ENCODE results near the gene JAK1. TPM values are rescaled to one million over a fixed set of nuclear protein-coding genes. Genes with fewer than 3 reads are reported as not detected.

Gene JAK1
- total RNA-seq, 1 experiment from 2014 or later, result 27.8 TPM

GRCh38 chr1:64839732-64840405 lies 126.5 kb downstream of the JAK1 start:
- H3K27ac Mint-ChIP-seq, result peak overlapping the region; percentile 40; the same call in 1 of the 2 replicates
- DNase-seq (ENCODE audit: low spot score), result no peak
- peak; percentile 51 for ATAC-seq
- ChIA-PET CTCF (interaction anchor here (1.2 kb wide), 1 partner anchor 235 kb away, joined by 3 read pairs; no protein-coding TSS in a partner anchor), POLR2A (no interaction called here)
- H3K27me3 Mint-ChIP-seq (ENCODE audit: low read depth), result no peaks in the 10 kb centered on the region
- no peaks in the 10 kb centered on the region for H3K9me3 Mint-ChIP-seq
- no peak for TF ChIP-seq SOX15 (CRISPR knock-in tag; IDR thresholded peaks at IDR 0.05)
- no peak for TF ChIP-seq FOXJ3 (CRISPR knock-in tag; IDR thresholded peaks at IDR 0.05; ENCODE audit: borderline replicate concordance)
- TF ChIP-seq, protein P1, sequence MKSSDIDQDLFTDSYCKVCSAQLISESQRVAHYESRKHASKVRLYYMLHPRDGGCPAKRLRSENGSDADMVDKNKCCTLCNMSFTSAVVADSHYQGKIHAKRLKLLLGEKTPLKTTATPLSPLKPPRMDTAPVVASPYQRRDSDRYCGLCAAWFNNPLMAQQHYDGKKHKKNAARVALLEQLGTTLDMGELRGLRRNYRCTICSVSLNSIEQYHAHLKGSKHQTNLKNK (CRISPR knock-in tag; IDR thresholded peaks at IDR 0.05), result no peak
- no peak for TF ChIP-seq ZNF281 (CRISPR knock-in tag; IDR thresholded peaks at IDR 0.05)
- no peak for TF ChIP-seq FOXK1 (CRISPR knock-in tag; IDR thresholded peaks at IDR 0.05)
- TF ChIP-seq AR (CRISPR knock-in tag; IDR thresholded peaks at IDR 0.05), result no peak
- TF ChIP-seq RORB (CRISPR knock-in tag; IDR thresholded peaks at IDR 0.05), result no peak
- no peak for TF ChIP-seq USF2 (CRISPR knock-in tag; IDR thresholded peaks at IDR 0.05)
- TF ChIP-seq ZNF232 (CRISPR knock-in tag; IDR thresholded peaks at IDR 0.05), result no peak
- TF ChIP-seq, protein P2, sequence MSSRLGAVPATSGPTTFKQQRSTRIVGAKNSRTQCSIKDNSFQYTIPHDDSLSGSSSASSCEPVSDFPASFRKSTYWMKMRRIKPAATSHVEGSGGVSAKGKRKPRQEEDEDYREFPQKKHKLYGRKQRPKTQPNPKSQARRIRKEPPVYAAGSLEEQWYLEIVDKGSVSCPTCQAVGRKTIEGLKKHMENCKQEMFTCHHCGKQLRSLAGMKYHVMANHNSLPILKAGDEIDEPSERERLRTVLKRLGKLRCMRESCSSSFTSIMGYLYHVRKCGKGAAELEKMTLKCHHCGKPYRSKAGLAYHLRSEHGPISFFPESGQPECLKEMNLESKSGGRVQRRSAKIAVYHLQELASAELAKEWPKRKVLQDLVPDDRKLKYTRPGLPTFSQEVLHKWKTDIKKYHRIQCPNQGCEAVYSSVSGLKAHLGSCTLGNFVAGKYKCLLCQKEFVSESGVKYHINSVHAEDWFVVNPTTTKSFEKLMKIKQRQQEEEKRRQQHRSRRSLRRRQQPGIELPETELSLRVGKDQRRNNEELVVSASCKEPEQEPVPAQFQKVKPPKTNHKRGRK (CRISPR knock-in tag; IDR thresholded peaks at IDR 0.05; ENCODE audit: borderline replicate concordance), result no peak
- no peak for TF ChIP-seq HMGXB4 (CRISPR knock-in tag; IDR thresholded peaks at IDR 0.05)
- TF ChIP-seq E2F5 (CRISPR knock-in tag; IDR thresholded peaks at IDR 0.05), result no peak
- TF ChIP-seq, protein P3, sequence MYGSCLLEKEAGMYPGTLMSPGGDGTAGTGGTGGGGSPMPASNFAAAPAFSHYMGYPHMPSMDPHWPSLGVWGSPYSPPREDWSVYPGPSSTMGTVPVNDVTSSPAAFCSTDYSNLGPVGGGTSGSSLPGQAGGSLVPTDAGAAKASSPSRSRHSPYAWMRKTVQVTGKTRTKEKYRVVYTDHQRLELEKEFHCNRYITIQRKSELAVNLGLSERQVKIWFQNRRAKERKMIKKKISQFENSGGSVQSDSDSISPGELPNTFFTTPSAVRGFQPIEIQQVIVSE (CRISPR knock-in tag; IDR thresholded peaks at IDR 0.05; ENCODE audit: borderline replicate concordance), result no peak
- TF ChIP-seq ZSCAN18 (CRISPR knock-in tag; IDR thresholded peaks at IDR 0.05), result no peak
- no peak for TF ChIP-seq ELF4 (CRISPR knock-in tag; IDR thresholded peaks at IDR 0.05; ENCODE audit: low read depth)
- TF ChIP-seq, protein P4, sequence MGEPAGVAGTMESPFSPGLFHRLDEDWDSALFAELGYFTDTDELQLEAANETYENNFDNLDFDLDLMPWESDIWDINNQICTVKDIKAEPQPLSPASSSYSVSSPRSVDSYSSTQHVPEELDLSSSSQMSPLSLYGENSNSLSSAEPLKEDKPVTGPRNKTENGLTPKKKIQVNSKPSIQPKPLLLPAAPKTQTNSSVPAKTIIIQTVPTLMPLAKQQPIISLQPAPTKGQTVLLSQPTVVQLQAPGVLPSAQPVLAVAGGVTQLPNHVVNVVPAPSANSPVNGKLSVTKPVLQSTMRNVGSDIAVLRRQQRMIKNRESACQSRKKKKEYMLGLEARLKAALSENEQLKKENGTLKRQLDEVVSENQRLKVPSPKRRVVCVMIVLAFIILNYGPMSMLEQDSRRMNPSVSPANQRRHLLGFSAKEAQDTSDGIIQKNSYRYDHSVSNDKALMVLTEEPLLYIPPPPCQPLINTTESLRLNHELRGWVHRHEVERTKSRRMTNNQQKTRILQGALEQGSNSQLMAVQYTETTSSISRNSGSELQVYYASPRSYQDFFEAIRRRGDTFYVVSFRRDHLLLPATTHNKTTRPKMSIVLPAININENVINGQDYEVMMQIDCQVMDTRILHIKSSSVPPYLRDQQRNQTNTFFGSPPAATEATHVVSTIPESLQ (CRISPR knock-in tag; IDR thresholded peaks at IDR 0.05), result no peak
- no peak for TF ChIP-seq MYBL2 (CRISPR knock-in tag; IDR thresholded peaks at IDR 0.05)
- peaks cover 28% of the 10 kb centered on the region for H3K36me3 Mint-ChIP-seq
- peaks cover 6% of the 10 kb centered on the region for H3K4me1 Mint-ChIP-seq
- H3K4me3 Mint-ChIP-seq, result no peak overlapping the region

All from WTC11 (cell line).